Measurements from ENCODE around the gene NR6A1.

DNA sequence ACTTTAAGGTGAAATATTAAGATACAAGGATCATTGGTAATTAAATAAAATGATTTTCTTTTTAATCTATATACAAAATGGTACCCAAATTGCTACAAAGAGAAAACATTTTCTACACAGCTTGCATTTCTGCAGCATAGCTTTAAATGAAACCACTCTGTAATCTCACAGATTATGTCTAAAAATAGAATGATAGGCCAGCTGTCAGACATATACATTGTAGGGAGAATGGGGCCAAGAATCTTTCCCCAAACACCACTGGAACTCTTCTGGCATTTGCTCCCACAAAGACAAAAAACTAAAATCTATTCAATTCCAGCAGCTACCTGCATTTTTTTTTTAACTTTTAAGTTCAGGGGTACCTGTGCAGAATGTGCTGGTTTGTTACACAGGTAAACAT, 139.8 kb downstream of the NR6A1 start:
- no peak for TF ChIP-seq POLR2AphosphoS5 (IDR thresholded peaks at IDR 0.05; ENCODE audit: low read depth)
- TF ChIP-seq, protein P1, sequence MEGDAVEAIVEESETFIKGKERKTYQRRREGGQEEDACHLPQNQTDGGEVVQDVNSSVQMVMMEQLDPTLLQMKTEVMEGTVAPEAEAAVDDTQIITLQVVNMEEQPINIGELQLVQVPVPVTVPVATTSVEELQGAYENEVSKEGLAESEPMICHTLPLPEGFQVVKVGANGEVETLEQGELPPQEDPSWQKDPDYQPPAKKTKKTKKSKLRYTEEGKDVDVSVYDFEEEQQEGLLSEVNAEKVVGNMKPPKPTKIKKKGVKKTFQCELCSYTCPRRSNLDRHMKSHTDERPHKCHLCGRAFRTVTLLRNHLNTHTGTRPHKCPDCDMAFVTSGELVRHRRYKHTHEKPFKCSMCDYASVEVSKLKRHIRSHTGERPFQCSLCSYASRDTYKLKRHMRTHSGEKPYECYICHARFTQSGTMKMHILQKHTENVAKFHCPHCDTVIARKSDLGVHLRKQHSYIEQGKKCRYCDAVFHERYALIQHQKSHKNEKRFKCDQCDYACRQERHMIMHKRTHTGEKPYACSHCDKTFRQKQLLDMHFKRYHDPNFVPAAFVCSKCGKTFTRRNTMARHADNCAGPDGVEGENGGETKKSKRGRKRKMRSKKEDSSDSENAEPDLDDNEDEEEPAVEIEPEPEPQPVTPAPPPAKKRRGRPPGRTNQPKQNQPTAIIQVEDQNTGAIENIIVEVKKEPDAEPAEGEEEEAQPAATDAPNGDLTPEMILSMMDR (conservative IDR thresholded peaks at IDR 0.05; ENCODE audit: low read depth in 2 of 2): no peak
- TF ChIP-seq EZH2phosphoT487 (IDR thresholded peaks at IDR 0.05; ENCODE audit: unreplicated experiment): no peak
- TF ChIP-seq JUNB (IDR thresholded peaks at IDR 0.05; ENCODE audit: unreplicated experiment): no peak
- TF ChIP-seq, protein P2, sequence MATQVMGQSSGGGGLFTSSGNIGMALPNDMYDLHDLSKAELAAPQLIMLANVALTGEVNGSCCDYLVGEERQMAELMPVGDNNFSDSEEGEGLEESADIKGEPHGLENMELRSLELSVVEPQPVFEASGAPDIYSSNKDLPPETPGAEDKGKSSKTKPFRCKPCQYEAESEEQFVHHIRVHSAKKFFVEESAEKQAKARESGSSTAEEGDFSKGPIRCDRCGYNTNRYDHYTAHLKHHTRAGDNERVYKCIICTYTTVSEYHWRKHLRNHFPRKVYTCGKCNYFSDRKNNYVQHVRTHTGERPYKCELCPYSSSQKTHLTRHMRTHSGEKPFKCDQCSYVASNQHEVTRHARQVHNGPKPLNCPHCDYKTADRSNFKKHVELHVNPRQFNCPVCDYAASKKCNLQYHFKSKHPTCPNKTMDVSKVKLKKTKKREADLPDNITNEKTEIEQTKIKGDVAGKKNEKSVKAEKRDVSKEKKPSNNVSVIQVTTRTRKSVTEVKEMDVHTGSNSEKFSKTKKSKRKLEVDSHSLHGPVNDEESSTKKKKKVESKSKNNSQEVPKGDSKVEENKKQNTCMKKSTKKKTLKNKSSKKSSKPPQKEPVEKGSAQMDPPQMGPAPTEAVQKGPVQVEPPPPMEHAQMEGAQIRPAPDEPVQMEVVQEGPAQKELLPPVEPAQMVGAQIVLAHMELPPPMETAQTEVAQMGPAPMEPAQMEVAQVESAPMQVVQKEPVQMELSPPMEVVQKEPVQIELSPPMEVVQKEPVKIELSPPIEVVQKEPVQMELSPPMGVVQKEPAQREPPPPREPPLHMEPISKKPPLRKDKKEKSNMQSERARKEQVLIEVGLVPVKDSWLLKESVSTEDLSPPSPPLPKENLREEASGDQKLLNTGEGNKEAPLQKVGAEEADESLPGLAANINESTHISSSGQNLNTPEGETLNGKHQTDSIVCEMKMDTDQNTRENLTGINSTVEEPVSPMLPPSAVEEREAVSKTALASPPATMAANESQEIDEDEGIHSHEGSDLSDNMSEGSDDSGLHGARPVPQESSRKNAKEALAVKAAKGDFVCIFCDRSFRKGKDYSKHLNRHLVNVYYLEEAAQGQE (IDR thresholded peaks at IDR 0.05; ENCODE audit: unreplicated experiment): no peak
- TF ChIP-seq EZH2 (IDR thresholded peaks at IDR 0.05; ENCODE audit: low read depth, unreplicated experiment): no peak
- no peak for TF ChIP-seq CREB1 (CRISPR knock-in tag; IDR thresholded peaks at IDR 0.05; ENCODE audit: low read depth)
- TF ChIP-seq, protein P3, sequence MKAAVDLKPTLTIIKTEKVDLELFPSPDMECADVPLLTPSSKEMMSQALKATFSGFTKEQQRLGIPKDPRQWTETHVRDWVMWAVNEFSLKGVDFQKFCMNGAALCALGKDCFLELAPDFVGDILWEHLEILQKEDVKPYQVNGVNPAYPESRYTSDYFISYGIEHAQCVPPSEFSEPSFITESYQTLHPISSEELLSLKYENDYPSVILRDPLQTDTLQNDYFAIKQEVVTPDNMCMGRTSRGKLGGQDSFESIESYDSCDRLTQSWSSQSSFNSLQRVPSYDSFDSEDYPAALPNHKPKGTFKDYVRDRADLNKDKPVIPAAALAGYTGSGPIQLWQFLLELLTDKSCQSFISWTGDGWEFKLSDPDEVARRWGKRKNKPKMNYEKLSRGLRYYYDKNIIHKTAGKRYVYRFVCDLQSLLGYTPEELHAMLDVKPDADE (IDR thresholded peaks at IDR 0.05): no peak
- no peak for TF ChIP-seq ZNF114 (CRISPR knock-in tag; IDR thresholded peaks at IDR 0.05)
- no peak for TF ChIP-seq NANOG (IDR thresholded peaks at IDR 0.05; ENCODE audit: borderline replicate concordance)
- no peak for TF ChIP-seq STAT1 (IDR thresholded peaks at IDR 0.05; ENCODE audit: unreplicated experiment)
- TF ChIP-seq ZNF331 (CRISPR knock-in tag; IDR thresholded peaks at IDR 0.05; ENCODE audit: low read depth): no peak
